ENCODE measurements around the gene ZNF358. TPM values are rescaled to one million over a fixed set of nuclear protein-coding genes. Genes with fewer than 3 reads are reported as not detected.
A peak's percentile ranks its signal among the peaks of the same experiment; 100 is the strongest.

Gene ZNF358
- total and polyA plus RNA-seq, 12 donors = 61.4 to 167 (median 76.5) TPM

GRCh38 chr19:7512400-7512851, 3.5 kb upstream of the ZNF358 start:
- no peaks in the 10 kb centered on the region for H3K36me3 ChIP-seq
- peaks cover 0 to 25% (median 10%) of the 10 kb centered on the region in 9 donors for H3K4me1 ChIP-seq
- no peak overlapping the region for H3K27ac ChIP-seq
- peaks cover 0 to 19% (median 0%) of the 10 kb centered on the region in 7 donors for H3K27me3 ChIP-seq
- no peak overlapping the region for H3K4me3 ChIP-seq
- 40 to 53% methylated on average over 6 of the region's 6 CpGs for WGBS, 2 donors
- intact Hi-C loops (cut with DNase I) = loop anchor here in 1 of 10 donors (10.0 kb wide), 1 partner anchor 118 kb away; no protein-coding TSS in a partner anchor
- ATAC-seq (no peak), DNase-seq (no peak)
- TF ChIP-seq CTCF (IDR thresholded peaks at IDR 0.05) = no peak
- no peaks in the 10 kb centered on the region for H3K9me3 ChIP-seq

GRCh38 chr19:7513809-7514642, 1.9 kb upstream of the ZNF358 start:
- no peak overlapping the region for H3K4me3 ChIP-seq
- H3K36me3 ChIP-seq = peaks cover 0 to 1% (median 0%) of the 10 kb centered on the region in 9 donors
- H3K4me1 ChIP-seq = peaks cover 0 to 25% (median 10%) of the 10 kb centered on the region in 9 donors
- ATAC-seq (no peak), DNase-seq (no peak)
- no peak overlapping the region for H3K27ac ChIP-seq
- no peak for TF ChIP-seq CTCF (IDR thresholded peaks at IDR 0.05)
- 83 to 86% methylated on average over 5 of the region's 5 CpGs for WGBS, 2 donors
- peaks cover 0 to 19% (median 0%) of the 10 kb centered on the region in 7 donors for H3K27me3 ChIP-seq
- H3K9me3 ChIP-seq = no peaks in the 10 kb centered on the region
- intact Hi-C loops (cut with DNase I) = loop anchor here in 2 of 10 donors (2.0 to 10.0 kb wide), 2 partner anchors 19 to 119 kb away; no protein-coding TSS in a partner anchor

- intact Hi-C loops (cut with DNase I) = loop anchor here in 2 of 10 donors (2.0 to 10.0 kb wide), 2 partner anchors 20 to 120 kb away; no protein-coding TSS in a partner anchor
- Histone ChIP-seq H3K27ac (peak overlapping the region; percentile 69 to 95 (median 87)), H3K36me3 (peaks cover 0 to 13% (median 0%) of the 10 kb centered on the region in 9 donors), H3K4me1 (peaks cover 0 to 25% (median 10%) of the 10 kb centered on the region in 9 donors), H3K9me3 (no peaks in the 10 kb centered on the region), H3K4me3 (peak overlapping the region in 9 of 10 donors; percentile 26 to 64 (median 52)), H3K27me3 (peaks cover 0 to 19% (median 0%) of the 10 kb centered on the region in 7 donors)
- TF ChIP-seq CTCF (IDR thresholded peaks at IDR 0.05) = no peak
- ATAC-seq (peak in 7 of 8 donors; percentile 43 to 85 (median 46)), DNase-seq (peak in 1 of 2 donors; percentile 30)
- 57 to 61% methylated on average over 13 of the region's 13 CpGs for WGBS, 2 donors
Measured at GRCh38 chr19:7515110-7515644, 726 bp upstream of the ZNF358 start.

- ATAC-seq = no peak
- Histone ChIP-seq H3K9me3 (no peaks in the 10 kb centered on the region), H3K4me1 (peaks cover 0 to 25% (median 10%) of the 10 kb centered on the region in 9 donors), H3K27ac (peak overlapping the region; percentile 79 to 93 (median 88)), H3K27me3 (peaks cover 0 to 19% (median 0%) of the 10 kb centered on the region in 7 donors), H3K36me3 (peaks cover 0 to 17% (median 0%) of the 10 kb centered on the region in 9 donors), H3K4me3 (peak overlapping the region; percentile 63 to 90 (median 74))
- intact Hi-C loops (cut with DNase I) = loop anchor here in 1 of 10 donors (10.0 kb wide), 1 partner anchor 122 kb away; no protein-coding TSS in a partner anchor
- TF ChIP-seq CTCF (IDR thresholded peaks at IDR 0.05) = no peak
- WGBS, 2 donors = 0 to 1% methylated on average over 27 of the region's 28 CpGs
- DNase-seq = no peak
Measured at GRCh38 chr19:7516333-7516732, 430 bp downstream of the ZNF358 start.
